GM23338 (cell line): Measurements from ENCODE around the gene IQCE. TPM values are rescaled to one million over a fixed set of nuclear protein-coding genes. Genes with fewer than 3 reads are reported as not detected.

Experiments used
- ATAC-seq: fragments of 200-7000 bp; cut with Tn5 transposase; 3 replicates; pipeline ENCODE4 v1.9.1; 2020
- DNase-seq: peaks from one replicate; pipeline ENCODE4 v3.0.0-alpha.2; 2015; ENCODE audit warnings: low spot score
- H2AFZ ChIP-seq: fragments of 200-600 bp; sonication (generic); 2 replicates; pipeline ENCODE4 v1.8.0; 2016; ENCODE audit warnings: antibody characterized with exemption, mild to moderate bottlenecking, moderate library complexity
- H3F3A ChIP-seq: fragments of 200-600 bp; sonication (generic); replicated peaks from 2 replicates; pipeline ENCODE4 v1.8.0; 2017; ENCODE audit warnings: antibody characterized with exemption, mixed run types, low read depth
- H3K27ac ChIP-seq: fragments of 200-600 bp; sonication (generic); 2 replicates; pipeline ENCODE4 v1.6.1; 2016; ENCODE audit warnings: low read depth
- H3K27me3 ChIP-seq: fragments of 200-600 bp; sonication (generic); 2 replicates; pipeline ENCODE4 v1.8.0; 2016; ENCODE audit warnings: mild to moderate bottlenecking, mixed run types, moderate library complexity; ENCODE audit not compliant: insufficient read depth
- H3K36me3 ChIP-seq: fragments of 200-600 bp; sonication (generic); 2 replicates; pipeline ENCODE4 v1.8.0; 2016; ENCODE audit warnings: mild to moderate bottlenecking; ENCODE audit not compliant: insufficient read depth
- H3K4me1 ChIP-seq: fragments of 200-600 bp; sonication (generic); 2 replicates; pipeline ENCODE4 v1.8.0; 2016; ENCODE audit warnings: mild to moderate bottlenecking, moderate library complexity; ENCODE audit not compliant: insufficient read depth
- H3K4me2 ChIP-seq: fragments of 200-600 bp; sonication (generic); 2 replicates; pipeline ENCODE4 v1.7.1; 2017; ENCODE audit warnings: mixed run types
- H3K4me3 ChIP-seq: fragments of 200-600 bp; sonication (generic); 2 replicates; pipeline ENCODE4 v1.6.1; 2016; ENCODE audit warnings: mixed run types
- H3K79me2 ChIP-seq: fragments of 200-600 bp; sonication (generic); replicated peaks from 2 replicates; pipeline ENCODE4 v1.8.0; 2017; ENCODE audit warnings: mild to moderate bottlenecking; ENCODE audit not compliant: insufficient read depth
- H3K9me2 ChIP-seq: fragments of 200-600 bp; sonication (generic); 2 replicates; pipeline ENCODE4 v1.8.0; 2017; ENCODE audit not compliant: insufficient read depth
- H4K20me1 ChIP-seq: fragments of 200-600 bp; sonication (generic); replicated peaks from 2 replicates; pipeline ENCODE4 v1.8.0; 2017; ENCODE audit warnings: mild to moderate bottlenecking; ENCODE audit not compliant: insufficient read depth
- H3K27ac Mint-ChIP-seq: 2 replicates; pipeline ENCODE4 v1.8.0; 2020; ENCODE audit warnings: inconsistent platforms, mild to moderate bottlenecking, moderate library complexity, mixed read lengths
- H3K27me3 Mint-ChIP-seq: 3 replicates; pipeline ENCODE4 v1.8.0; 2022; ENCODE audit warnings: low read depth, mild to moderate bottlenecking, moderate library complexity, mixed read lengths, inconsistent platforms; ENCODE audit not compliant: insufficient read depth, poor library complexity
- H3K36me3 Mint-ChIP-seq: 3 replicates; pipeline ENCODE4 v1.8.0; 2021; ENCODE audit warnings: low read depth, mild to moderate bottlenecking, inconsistent platforms, moderate library complexity, mixed read lengths
- H3K4me1 Mint-ChIP-seq: 3 replicates; pipeline ENCODE4 v1.8.0; 2020; ENCODE audit warnings: mild to moderate bottlenecking, inconsistent platforms, mixed read lengths
- H3K4me3 Mint-ChIP-seq: 3 replicates; pipeline ENCODE4 v1.8.0; 2021; ENCODE audit warnings: moderate library complexity, mild to moderate bottlenecking, inconsistent platforms, mixed read lengths
- H3K9me3 Mint-ChIP-seq: 3 replicates; pipeline ENCODE4 v1.8.0; 2020; ENCODE audit warnings: moderate library complexity, mild to moderate bottlenecking, inconsistent platforms, mixed read lengths
- CREB1 ChIP-seq: fragments of 250-450 bp; sonication (Bioruptor Pico); IDR thresholded peaks from 2 replicates; pipeline ENCODE4 v1.5.0; 2020; ENCODE audit warnings: low read depth, mild to moderate bottlenecking, moderate library complexity
- CTCF ChIP-seq, 2 experiments: fragments of 200-600 bp in 1 of 2; sonication (generic) in 1 of 2; conservative IDR thresholded peaks; 2 replicates each; pipeline versions ENCODE4 v1.5.1 to v1.6.1; 2016 to 2017; ENCODE audit warnings: antibody characterized with exemption in 2 of 2, low read depth in 2 of 2, mild to moderate bottlenecking in 2 of 2, moderate library complexity in 1 of 2
- EZH2 ChIP-seq: fragments of 200-600 bp; sonication (generic); IDR thresholded peaks from one replicate; pipeline ENCODE4 v1.8.0; 2017; ENCODE audit warnings: antibody characterized with exemption, mild to moderate bottlenecking, low read depth; ENCODE audit not compliant: unreplicated experiment
- STAT1 ChIP-seq: IDR thresholded peaks from one replicate; pipeline ENCODE4 v1.6.1; 2016; ENCODE audit warnings: antibody characterized with exemption; ENCODE audit not compliant: unreplicated experiment
- ZNF114 ChIP-seq: fragments of 250-450 bp; sonication (Bioruptor Pico); IDR thresholded peaks from 2 replicates; pipeline ENCODE4 v1.5.0; 2020; ENCODE audit warnings: mild to moderate bottlenecking, moderate library complexity
- ZNF331 ChIP-seq: fragments of 250-450 bp; sonication (Bioruptor Pico); IDR thresholded peaks from 2 replicates; pipeline ENCODE4 v1.5.0; 2020; ENCODE audit warnings: low read depth, mild to moderate bottlenecking, moderate library complexity
- polyA plus RNA-seq: library from polyadenylated mRNA; unstranded; fragments of >200 nt; fragmentation: Nextera tagmentation; extraction: Ambion mirVana; gene quantifications from 2 replicates; pipeline ENCODE4 v1.2.1, GENCODE V29; 2016
- total RNA-seq: library from RNA; depleted of rRNA; stranded (reverse); fragments of >200 nt; shearing (Covaris generic); gene quantifications from 2 replicates; pipeline ENCODE4 v1.2.3, GENCODE V29; 2014
- TF ChIP-seq, protein P1 (sequence below): IDR thresholded peaks from one replicate; pipeline ENCODE4 v1.6.1; 2018; ENCODE audit warnings: antibody characterized with exemption; ENCODE audit not compliant: unreplicated experiment

Gene IQCE
- total and polyA plus RNA-seq, 2 experiments from 2014 or later = 5.0 to 7.7 TPM

GRCh38 chr7:2510130-2510776, 48.5 kb upstream of the IQCE start:
- Histone ChIP-seq H3K4me2 (no peak overlapping the region), H2AFZ (no peak overlapping the region), H3K27ac (no peak overlapping the region), H4K20me1 (no peaks in the 10 kb centered on the region), H3F3A (0 out of 2 replicates have a peak, but pooled peaks cover 8% of the 10 kb centered on the region), H3K36me3 (no peaks in the 10 kb centered on the region), H3K4me3 (no peak overlapping the region), H3K27me3 (no peaks in the 10 kb centered on the region), H3K79me2 (no peaks in the 10 kb centered on the region), H3K9me2 (peaks cover 9% of the 10 kb centered on the region; the same call in 1 of the 2 replicates), H3K4me1 (no peaks in the 10 kb centered on the region)
- ATAC-seq (no peak), DNase-seq (no peak)
- H3K27me3 Mint-ChIP-seq = peaks cover 8% of the 10 kb centered on the region
- no peak overlapping the region; the same call in 1 of the 2 replicates for H3K27ac Mint-ChIP-seq
- H3K36me3 Mint-ChIP-seq = no peaks in the 10 kb centered on the region
- peaks cover 11% of the 10 kb centered on the region; the same call in 2 of the 3 replicates for H3K4me1 Mint-ChIP-seq
- no peaks in the 10 kb centered on the region for H3K9me3 Mint-ChIP-seq
- H3K4me3 Mint-ChIP-seq = no peak overlapping the region
- TF ChIP-seq ZNF114 (CRISPR knock-in tag) = no peak
- no peak for TF ChIP-seq STAT1
- TF ChIP-seq EZH2 = no peak
- TF ChIP-seq CREB1 (CRISPR knock-in tag) = no peak
- TF ChIP-seq CTCF (conservative IDR thresholded peaks at IDR 0.05; ENCODE audit: low read depth in 2 of 2) = no peak
- TF ChIP-seq ZNF331 (CRISPR knock-in tag) = no peak

DNA sequence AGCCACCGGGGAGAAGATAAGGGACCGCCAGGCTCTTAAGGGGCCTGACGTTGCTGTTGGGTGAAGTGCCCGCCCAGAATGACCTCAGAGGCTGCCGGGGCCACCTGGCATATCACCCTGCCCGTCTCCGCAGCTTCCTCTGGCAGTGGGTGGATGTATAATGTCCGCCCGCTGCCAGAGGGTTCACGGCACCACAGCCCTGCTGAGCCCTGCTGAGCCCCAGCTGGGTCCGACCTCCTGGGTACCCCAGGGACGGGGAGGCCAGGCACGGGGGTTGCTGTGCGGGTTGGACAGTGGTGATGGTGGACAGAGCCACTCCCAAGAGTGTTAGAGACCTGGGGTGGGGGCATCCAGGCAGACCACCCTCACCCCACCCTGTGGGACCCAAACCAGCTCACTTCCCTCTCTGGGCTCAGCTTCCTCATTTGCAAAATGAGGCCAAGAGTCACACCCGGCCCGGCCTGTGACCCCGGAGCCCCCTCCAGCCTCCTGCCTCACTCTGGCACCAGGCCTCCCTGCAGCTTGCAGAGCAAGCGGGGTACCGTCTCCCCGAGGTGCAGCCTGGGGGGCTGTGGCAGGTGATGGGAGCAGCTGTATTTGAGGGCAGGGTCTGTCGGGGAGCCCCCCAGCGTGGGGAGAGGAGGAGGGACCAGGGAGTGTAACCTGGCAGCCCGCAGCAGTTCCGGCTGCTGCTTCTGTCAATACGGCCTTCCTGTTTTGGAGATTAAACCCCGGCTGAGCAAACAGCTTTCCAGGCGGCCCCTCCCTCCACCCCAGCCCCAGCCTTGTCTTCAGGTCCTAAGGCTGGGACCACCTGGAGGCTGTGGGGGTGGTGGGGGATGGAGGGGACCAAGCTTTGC, 47.6 kb upstream of the IQCE start:
- ATAC-seq = no peak
- Histone ChIP-seq H3K9me2 (peaks cover 9% of the 10 kb centered on the region; the same call in 1 of the 2 replicates), H3K79me2 (no peaks in the 10 kb centered on the region), H3K27ac (no peak overlapping the region), H4K20me1 (no peaks in the 10 kb centered on the region), H3F3A (0 out of 2 replicates have a peak, but pooled peaks cover 8% of the 10 kb centered on the region), H3K27me3 (no peaks in the 10 kb centered on the region), H3K36me3 (no peaks in the 10 kb centered on the region), H3K4me2 (no peak overlapping the region), H3K4me1 (no peaks in the 10 kb centered on the region), H2AFZ (no peak overlapping the region), H3K4me3 (no peak overlapping the region)
- DNase-seq = no peak
- Mint-ChIP-seq H3K27ac (no peak overlapping the region), H3K36me3 (no peaks in the 10 kb centered on the region), H3K27me3 (peaks cover 8% of the 10 kb centered on the region), H3K9me3 (no peaks in the 10 kb centered on the region), H3K4me1 (peaks cover 11% of the 10 kb centered on the region; the same call in 2 of the 3 replicates), H3K4me3 (no peak overlapping the region)
- TF ChIP-seq, protein P1, sequence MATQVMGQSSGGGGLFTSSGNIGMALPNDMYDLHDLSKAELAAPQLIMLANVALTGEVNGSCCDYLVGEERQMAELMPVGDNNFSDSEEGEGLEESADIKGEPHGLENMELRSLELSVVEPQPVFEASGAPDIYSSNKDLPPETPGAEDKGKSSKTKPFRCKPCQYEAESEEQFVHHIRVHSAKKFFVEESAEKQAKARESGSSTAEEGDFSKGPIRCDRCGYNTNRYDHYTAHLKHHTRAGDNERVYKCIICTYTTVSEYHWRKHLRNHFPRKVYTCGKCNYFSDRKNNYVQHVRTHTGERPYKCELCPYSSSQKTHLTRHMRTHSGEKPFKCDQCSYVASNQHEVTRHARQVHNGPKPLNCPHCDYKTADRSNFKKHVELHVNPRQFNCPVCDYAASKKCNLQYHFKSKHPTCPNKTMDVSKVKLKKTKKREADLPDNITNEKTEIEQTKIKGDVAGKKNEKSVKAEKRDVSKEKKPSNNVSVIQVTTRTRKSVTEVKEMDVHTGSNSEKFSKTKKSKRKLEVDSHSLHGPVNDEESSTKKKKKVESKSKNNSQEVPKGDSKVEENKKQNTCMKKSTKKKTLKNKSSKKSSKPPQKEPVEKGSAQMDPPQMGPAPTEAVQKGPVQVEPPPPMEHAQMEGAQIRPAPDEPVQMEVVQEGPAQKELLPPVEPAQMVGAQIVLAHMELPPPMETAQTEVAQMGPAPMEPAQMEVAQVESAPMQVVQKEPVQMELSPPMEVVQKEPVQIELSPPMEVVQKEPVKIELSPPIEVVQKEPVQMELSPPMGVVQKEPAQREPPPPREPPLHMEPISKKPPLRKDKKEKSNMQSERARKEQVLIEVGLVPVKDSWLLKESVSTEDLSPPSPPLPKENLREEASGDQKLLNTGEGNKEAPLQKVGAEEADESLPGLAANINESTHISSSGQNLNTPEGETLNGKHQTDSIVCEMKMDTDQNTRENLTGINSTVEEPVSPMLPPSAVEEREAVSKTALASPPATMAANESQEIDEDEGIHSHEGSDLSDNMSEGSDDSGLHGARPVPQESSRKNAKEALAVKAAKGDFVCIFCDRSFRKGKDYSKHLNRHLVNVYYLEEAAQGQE = no peak
- no peak for TF ChIP-seq STAT1
